ENCODE measurements around the gene SRRM1. TPM values are rescaled to one million over a fixed set of nuclear protein-coding genes. Genes with fewer than 3 reads are reported as not detected.

SRRM1 gene
- total RNA-seq, 1 experiment from 2014 or later = 160 TPM

GRCh38 chr1:24596401-24596880, 46.7 kb upstream of the SRRM1 start:
- TF ChIP-seq TCF7L2 (IDR thresholded peaks at IDR 0.05; ENCODE audit: low read depth, low read length) = no peak
- no peak for TF ChIP-seq POLR2AphosphoS5 (IDR thresholded peaks at IDR 0.05; ENCODE audit: low read depth, low read length)
- no peak for TF ChIP-seq CTCF (IDR thresholded peaks at IDR 0.05)
- no peak for TF ChIP-seq SIN3A (IDR thresholded peaks at IDR 0.05; ENCODE audit: borderline replicate concordance, insufficient read depth, low read depth, low read length)
- TF ChIP-seq REST (IDR thresholded peaks at IDR 0.05; ENCODE audit: insufficient read depth in 1 of 2, low read depth in 2 of 2, low read length in 1 of 2) = no peak
- Histone ChIP-seq H3K4me3 (ENCODE audit: low read depth in 2 of 2, low read length in 2 of 2) (no peak overlapping the region), H3K27me3 (ENCODE audit: control insufficient read depth, insufficient read depth, low read length) (no peaks in the 10 kb centered on the region), H3K9me3 (ENCODE audit: control insufficient read depth, insufficient read depth, low read depth, low read length) (no peaks in the 10 kb centered on the region), H3K36me3 (ENCODE audit: control insufficient read depth, insufficient read depth, low read length) (no peaks in the 10 kb centered on the region), H3K27ac (ENCODE audit: low read length) (no peak overlapping the region), H3K4me1 (ENCODE audit: control insufficient read depth, insufficient read depth, low read length) (0 out of 2 replicates have a peak, but pooled peaks cover 5% of the 10 kb centered on the region)
- BruUV-seq (replicated peaks) = no TSS peak
- DNase-seq (ENCODE audit: low read depth, low spot score) = no peak
- POLR2A ChIA-PET = no interaction called here
- in situ Hi-C loops (cut with HindIII; ENCODE audit: low pct_unique_long_range_greater_than_20kb, low sequenced_read_pairs) (no loop called here), intact Hi-C loops (cut with micrococcal nuclease; ENCODE audit: unreplicated experiment) (loop anchor here (5.0 kb wide), 1 partner anchor 41 kb away; no protein-coding TSS in a partner anchor)
- no peak for ATAC-seq
- CTCF ChIA-PET = interaction anchor here (0.6 kb wide), 1 partner anchor 15 kb away, joined by 4 read pairs; no protein-coding TSS in a partner anchor

GRCh38 chr1:24599265-24599664, 43.8 kb upstream of the SRRM1 start:
- no peak for TF ChIP-seq CTCF (IDR thresholded peaks at IDR 0.05)
- TF ChIP-seq REST (IDR thresholded peaks at IDR 0.05; ENCODE audit: insufficient read depth in 1 of 2, low read depth in 2 of 2, low read length in 1 of 2) = no peak
- TF ChIP-seq POLR2AphosphoS5 (IDR thresholded peaks at IDR 0.05; ENCODE audit: low read depth, low read length) = no peak
- no peak for TF ChIP-seq SIN3A (IDR thresholded peaks at IDR 0.05; ENCODE audit: borderline replicate concordance, insufficient read depth, low read depth, low read length)
- no peak for TF ChIP-seq TCF7L2 (IDR thresholded peaks at IDR 0.05; ENCODE audit: low read depth, low read length)
- ChIA-PET CTCF (no interaction called here), POLR2A (no interaction called here)
- Histone ChIP-seq H3K36me3 (ENCODE audit: control insufficient read depth, insufficient read depth, low read length) (no peaks in the 10 kb centered on the region), H3K27ac (ENCODE audit: low read length) (no peak overlapping the region), H3K27me3 (ENCODE audit: control insufficient read depth, insufficient read depth, low read length) (no peaks in the 10 kb centered on the region), H3K4me1 (ENCODE audit: control insufficient read depth, insufficient read depth, low read length) (0 out of 2 replicates have a peak, but pooled peaks cover 5% of the 10 kb centered on the region), H3K9me3 (ENCODE audit: control insufficient read depth, insufficient read depth, low read depth, low read length) (no peaks in the 10 kb centered on the region), H3K4me3 (ENCODE audit: low read depth in 2 of 2, low read length in 2 of 2) (no peak overlapping the region)
- DNase-seq (ENCODE audit: low read depth, low spot score) = no peak
- intact Hi-C loops (cut with micrococcal nuclease; ENCODE audit: unreplicated experiment) (loop anchor here (5.0 kb wide), 1 partner anchor 38 kb away; no protein-coding TSS in a partner anchor), in situ Hi-C loops (cut with HindIII; ENCODE audit: low pct_unique_long_range_greater_than_20kb, low sequenced_read_pairs) (no loop called here)
- ATAC-seq = no peak
- no TSS peak for BruUV-seq (replicated peaks)
